Testis (tissue), 3 donors: ENCODE data around the gene STAT5B. TPM values are rescaled to one million over a fixed set of nuclear protein-coding genes. Genes with fewer than 3 reads are reported as not detected.
"Not testable (repeated sequence)": the region's sequence is repeated elsewhere in the genome, so short reads cannot be mapped to it uniquely, and the experiment has no call there.

Experiments used
- DNase-seq: peaks from one replicate; pipeline ENCODE4 v3.0.0-alpha.2; 2019
- H3K27ac ChIP-seq, 2 donors: fragments of 200-600 bp; sonication (generic); one replicate each; pipeline ENCODE4 v1.5.1; 2019
- H3K27me3 ChIP-seq: fragments of 200-600 bp; sonication (generic); one replicate; pipeline ENCODE4 v1.5.1; 2019
- H3K36me3 ChIP-seq: fragments of 200-600 bp; sonication (generic); one replicate; pipeline ENCODE4 v1.5.1; 2017; ENCODE audit warnings: low read depth; ENCODE audit errors: missing control alignments
- H3K4me1 ChIP-seq: fragments of 200-600 bp; sonication (generic); one replicate; pipeline ENCODE4 v1.5.1; 2019
- H3K4me3 ChIP-seq, 2 donors: fragments of 200-600 bp; sonication (generic); one replicate each; pipeline ENCODE4 v1.5.1; 2017 to 2019
- H3K9me3 ChIP-seq: fragments of 200-600 bp; sonication (generic); one replicate; pipeline ENCODE4 v1.5.1; 2017
- POLR2A ChIP-seq: fragments of 450-650 bp; IDR thresholded peaks from one replicate; pipeline ENCODE4 v1.6.1; 2017; ENCODE audit warnings: antibody characterized with exemption, mild to moderate bottlenecking, moderate library complexity
- WGBS, 2 donors: methylation state at CpG; one replicate each; pipeline ENCODE4 v1.1.5; 2018; 5-methylcytosine and 5-hydroxymethylcytosine counted together
- intact Hi-C: fragments of 100-400 bp; cut with DNase I; formaldehyde crosslinking; loops from one replicate; pipeline ENCODE4 v1.15.1; 2023; ENCODE audit warnings: low total_unique reads
- polyA plus RNA-seq: library from polyadenylated mRNA; stranded (reverse); fragments of 350-450 nt; fragmentation: Illumina TruSeq; extraction: RNeasy Lipid Tissue Mini Kit (QIAGEN cat#74804); gene quantifications from one replicate; pipeline ENCODE4 v1.2.3, GENCODE V29; 2014; ENCODE audit warnings: low read depth, low replicate concordance; ENCODE audit not compliant: insufficient read depth
- total RNA-seq, 2 donors: library from RNA; depleted of rRNA; stranded (reverse); fragments of >200 nt; gene quantifications; one replicate each; pipeline ENCODE4 v1.2.3, GENCODE V29; 2016
- TF ChIP-seq, protein P1 (sequence below), 3 experiments: fragments of 450-650 bp in 2 of 3; fragments of 200-600 bp in 1 of 3; sonication (generic) in 1 of 3; IDR thresholded peaks; one replicate each; pipeline ENCODE4 v1.5.1; 2016 to 2019; ENCODE audit warnings: antibody characterized with exemption in 3 of 3, mild to moderate bottlenecking in 2 of 3, moderate library complexity in 1 of 3

Gene STAT5B
- total and polyA plus RNA-seq, 3 donors from 2014 or later: 65.9 to 81.5 (median 66.0) TPM

DNA sequence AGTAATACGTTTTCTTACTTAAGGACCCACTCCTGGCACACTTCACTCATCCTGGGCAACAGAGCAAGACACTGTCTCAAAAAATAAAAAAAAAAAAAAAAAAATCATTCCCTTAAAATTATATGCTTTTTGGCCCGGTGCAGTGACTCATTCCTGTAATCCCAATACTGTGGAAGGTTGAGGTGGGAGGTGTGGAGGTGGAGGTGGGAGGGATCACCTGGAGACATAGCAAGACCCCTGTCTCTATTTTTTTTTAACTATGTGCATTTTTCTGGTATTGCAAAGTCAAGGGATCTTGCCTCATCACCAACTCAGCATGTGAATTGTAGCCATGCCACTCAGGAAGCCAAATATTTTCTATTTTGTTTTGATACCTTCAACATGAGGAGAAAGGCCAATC is 9.7 kb downstream of the STAT5B start:
- TF ChIP-seq, protein P1, sequence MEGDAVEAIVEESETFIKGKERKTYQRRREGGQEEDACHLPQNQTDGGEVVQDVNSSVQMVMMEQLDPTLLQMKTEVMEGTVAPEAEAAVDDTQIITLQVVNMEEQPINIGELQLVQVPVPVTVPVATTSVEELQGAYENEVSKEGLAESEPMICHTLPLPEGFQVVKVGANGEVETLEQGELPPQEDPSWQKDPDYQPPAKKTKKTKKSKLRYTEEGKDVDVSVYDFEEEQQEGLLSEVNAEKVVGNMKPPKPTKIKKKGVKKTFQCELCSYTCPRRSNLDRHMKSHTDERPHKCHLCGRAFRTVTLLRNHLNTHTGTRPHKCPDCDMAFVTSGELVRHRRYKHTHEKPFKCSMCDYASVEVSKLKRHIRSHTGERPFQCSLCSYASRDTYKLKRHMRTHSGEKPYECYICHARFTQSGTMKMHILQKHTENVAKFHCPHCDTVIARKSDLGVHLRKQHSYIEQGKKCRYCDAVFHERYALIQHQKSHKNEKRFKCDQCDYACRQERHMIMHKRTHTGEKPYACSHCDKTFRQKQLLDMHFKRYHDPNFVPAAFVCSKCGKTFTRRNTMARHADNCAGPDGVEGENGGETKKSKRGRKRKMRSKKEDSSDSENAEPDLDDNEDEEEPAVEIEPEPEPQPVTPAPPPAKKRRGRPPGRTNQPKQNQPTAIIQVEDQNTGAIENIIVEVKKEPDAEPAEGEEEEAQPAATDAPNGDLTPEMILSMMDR (IDR thresholded peaks at IDR 0.05): no peak
- no peak for TF ChIP-seq POLR2A
- Histone ChIP-seq H3K4me1 (peaks cover 14% of the 10 kb centered on the region), H3K27me3 (no peaks in the 10 kb centered on the region), H3K9me3 (no peaks in the 10 kb centered on the region), H3K27ac (no peak overlapping the region), H3K36me3 (no peaks in the 10 kb centered on the region), H3K4me3 (no peak overlapping the region)
- DNase-seq: no peak
- intact Hi-C loops: no loop called here
- 84 to 89% methylated on average over 2 of the region's 2 CpGs for WGBS, 2 donors

DNA sequence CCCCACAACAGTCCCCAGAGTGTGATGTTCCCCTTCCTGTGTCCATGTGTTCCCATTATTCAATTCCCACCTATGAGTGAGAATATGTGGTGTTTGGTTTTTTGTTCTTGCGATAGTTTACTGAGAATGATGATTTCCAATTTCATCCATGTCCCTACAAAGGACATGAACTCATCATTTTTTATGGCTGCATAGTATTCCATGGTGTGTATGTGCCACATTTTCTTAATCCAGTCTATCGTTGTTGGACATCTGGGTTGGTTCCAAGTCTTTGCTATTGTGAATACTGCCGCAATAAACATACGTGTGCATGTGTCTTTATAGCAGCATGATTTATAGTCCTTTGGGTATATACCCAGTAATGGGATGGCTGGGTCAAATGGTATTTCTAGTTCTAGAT is 11.8 kb downstream of the STAT5B start:
- H3K27ac ChIP-seq, intact Hi-C loops, H3K27me3 ChIP-seq, H3K4me3 ChIP-seq, H3K9me3 ChIP-seq, H3K36me3 ChIP-seq, DNase-seq, H3K4me1 ChIP-seq: not testable (repeated sequence)
- 90 to 100% methylated on average over 3 of the region's 4 CpGs for WGBS, 2 donors

DNA sequence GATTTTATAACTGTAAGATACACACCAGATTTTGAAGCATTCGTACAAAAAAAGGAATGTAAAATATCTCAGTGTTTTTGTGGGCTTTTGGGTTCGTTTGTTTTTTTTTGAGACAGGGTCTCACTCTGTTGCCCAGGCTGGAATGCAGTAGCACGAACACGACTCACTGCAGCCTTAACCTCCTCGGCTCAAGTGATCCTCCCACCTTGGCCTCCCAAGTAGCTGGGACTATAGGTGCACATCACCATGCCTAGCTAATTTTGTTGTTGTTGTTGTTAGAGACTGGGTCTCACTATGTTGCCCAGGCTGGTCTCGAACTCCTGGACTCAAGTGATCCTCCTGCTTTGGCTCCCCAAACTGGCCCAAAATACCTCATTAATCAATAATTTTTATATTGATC is 15.9 kb downstream of the STAT5B start:
- no peaks in the 10 kb centered on the region for H3K9me3 ChIP-seq
- no peak overlapping the region for H3K4me3 ChIP-seq
- no peaks in the 10 kb centered on the region for H3K4me1 ChIP-seq
- intact Hi-C loops: no loop called here
- H3K36me3 ChIP-seq: no peaks in the 10 kb centered on the region
- no peak overlapping the region for H3K27ac ChIP-seq
- no peak for TF ChIP-seq POLR2A
- TF ChIP-seq, protein P1 (IDR thresholded peaks at IDR 0.05): no peak
- H3K27me3 ChIP-seq: no peaks in the 10 kb centered on the region
- no peak for DNase-seq
- 83 to 88% methylated on average over 6 of the region's 6 CpGs for WGBS, 2 donors

DNA sequence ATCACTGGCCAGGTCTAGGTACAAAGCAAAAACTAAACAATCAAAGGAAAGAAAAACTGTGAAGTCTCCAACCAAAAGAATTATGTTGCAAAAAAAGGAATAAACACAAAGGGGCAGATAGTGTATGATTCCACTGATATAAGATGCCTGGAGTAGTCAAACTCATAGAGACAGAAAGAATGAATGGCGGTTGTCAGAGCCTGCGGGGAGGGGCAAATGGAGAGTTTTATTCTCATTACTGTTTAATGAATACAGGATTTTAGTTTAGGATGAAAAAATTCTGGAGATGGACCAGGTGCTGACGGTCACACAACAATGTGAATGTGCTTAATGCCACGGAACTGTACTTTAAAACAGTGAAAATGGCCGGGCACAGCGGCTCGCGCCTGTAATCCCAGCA is 20.7 kb downstream of the STAT5B start:
- no peak for TF ChIP-seq POLR2A
- TF ChIP-seq, protein P1 (IDR thresholded peaks at IDR 0.05): no peak
- no peak for DNase-seq
- WGBS, 2 donors: 92% methylated on average over 8 of the region's 8 CpGs
- Histone ChIP-seq H3K27me3 (no peaks in the 10 kb centered on the region), H3K4me3 (no peak overlapping the region), H3K27ac (no peak overlapping the region), H3K36me3 (no peaks in the 10 kb centered on the region), H3K9me3 (no peaks in the 10 kb centered on the region), H3K4me1 (peaks cover 6% of the 10 kb centered on the region)
- intact Hi-C loops: no loop called here

DNA sequence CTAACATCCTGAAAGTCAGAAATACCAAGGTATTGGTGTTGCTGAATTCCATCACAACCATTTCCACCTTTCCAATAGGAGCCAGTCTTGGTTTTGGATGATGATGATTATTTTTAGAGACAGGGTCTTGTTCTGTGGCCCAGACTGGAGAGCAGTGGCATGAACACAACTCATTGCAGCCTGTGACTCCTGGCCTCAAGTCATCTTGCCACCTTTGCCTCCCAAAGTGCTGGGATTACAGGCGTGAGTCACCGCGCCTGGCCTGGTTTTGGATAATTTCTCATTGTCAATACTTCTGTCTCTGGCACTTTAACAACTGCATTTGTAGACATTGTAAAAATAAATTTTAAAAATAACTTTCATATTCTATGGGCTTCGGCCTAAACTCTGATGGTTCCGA is 22.6 kb downstream of the STAT5B start:
- Histone ChIP-seq H3K4me3 (no peak overlapping the region), H3K36me3 (no peaks in the 10 kb centered on the region), H3K27me3 (no peaks in the 10 kb centered on the region), H3K4me1 (peaks cover 16% of the 10 kb centered on the region), H3K9me3 (no peaks in the 10 kb centered on the region), H3K27ac (no peak overlapping the region)
- no peak for DNase-seq
- TF ChIP-seq POLR2A: no peak
- TF ChIP-seq, protein P1 (IDR thresholded peaks at IDR 0.05): no peak
- 90 to 99% methylated on average over 5 of the region's 5 CpGs for WGBS, 2 donors
- intact Hi-C loops: no loop called here
